HG02798 (cell line): ENCODE data around the gene THRA.

Experiments used
- ATAC-seq: cut with Tn5 transposase; IDR thresholded peaks from one replicate; pipeline ENCODE4 v1.9.1; 2021; ENCODE audit warnings: mild to moderate bottlenecking; ENCODE audit not compliant: unreplicated experiment, poor library complexity

THRA gene

DNA sequence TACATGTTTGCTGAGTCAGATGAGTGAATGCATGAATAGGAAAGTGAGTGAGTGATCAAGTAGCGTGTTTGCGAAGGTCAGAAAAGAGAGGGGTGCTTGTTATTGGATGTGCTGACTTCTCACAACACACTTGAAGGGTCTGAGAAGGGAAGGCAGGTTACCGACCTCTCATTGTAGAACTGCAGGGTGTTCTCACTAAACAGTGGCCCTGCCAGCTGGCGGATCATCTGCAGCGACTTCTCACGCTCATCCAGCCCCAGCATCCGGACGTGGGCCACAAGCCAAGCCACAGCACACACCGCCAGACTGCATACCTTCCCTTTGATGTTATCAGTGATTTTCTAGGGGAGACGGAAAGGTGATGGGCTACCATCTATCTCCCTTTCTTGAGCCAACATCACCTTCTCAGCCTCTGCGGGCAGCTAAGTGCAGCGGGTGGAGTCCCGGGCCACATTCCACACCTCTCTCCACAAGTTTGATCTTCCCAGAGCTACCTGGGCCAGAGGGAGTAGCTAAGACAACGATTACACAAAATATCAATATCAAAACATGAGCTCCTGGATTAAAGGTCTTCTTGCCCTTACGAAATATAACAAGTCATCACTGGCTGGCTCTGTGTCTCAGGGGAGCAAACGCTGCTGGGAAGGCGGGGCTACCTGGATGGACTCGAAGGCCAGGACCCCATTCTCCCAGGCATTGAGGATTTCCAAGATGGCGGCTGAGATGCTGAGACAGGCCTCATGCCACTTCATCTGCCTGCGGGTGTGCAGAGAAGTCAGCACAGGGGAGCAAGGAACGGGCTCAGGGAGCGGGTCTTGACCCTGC is 36.6 kb upstream of the THRA start:
- ATAC-seq, result no peak

DNA sequence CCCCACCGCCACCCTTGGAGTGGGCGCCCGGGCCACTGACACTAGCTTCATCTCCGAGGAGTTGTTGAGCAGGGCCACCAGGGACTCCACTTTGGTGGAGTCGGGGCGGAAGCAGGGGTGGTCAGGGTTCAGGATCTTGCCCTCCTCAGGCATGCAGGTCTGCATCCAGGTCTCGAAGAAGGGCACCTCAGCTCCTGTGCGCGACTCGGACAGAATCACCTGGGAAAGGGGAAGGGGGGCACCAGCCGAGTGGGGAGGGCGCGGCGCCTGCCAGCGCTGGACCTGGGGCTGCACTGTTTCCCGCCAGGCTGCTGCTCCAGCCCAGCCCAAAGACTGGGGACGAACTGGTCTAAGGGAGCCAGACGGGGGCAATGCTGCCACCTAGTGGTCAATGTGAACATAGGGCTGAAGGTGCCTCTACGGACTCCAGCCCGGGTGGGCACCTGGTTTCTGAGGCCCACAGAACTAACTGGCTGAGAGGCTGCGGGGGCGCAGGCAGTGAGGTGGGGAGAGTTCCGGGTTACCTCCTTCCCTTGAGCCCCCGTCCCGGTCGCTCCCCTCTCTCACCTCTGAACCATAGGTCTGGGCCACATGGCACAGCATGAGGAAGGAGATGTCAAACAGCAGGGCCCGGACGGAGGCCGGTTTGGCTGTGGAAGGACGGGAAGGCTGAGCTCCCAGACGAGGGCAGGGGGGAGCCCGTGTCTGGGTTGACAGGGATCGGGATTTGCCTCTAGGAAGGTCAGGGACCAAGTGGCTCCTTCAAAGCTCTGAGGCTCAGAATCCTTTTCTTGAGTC is 35.8 kb upstream of the THRA start:
- peak; percentile 57 for ATAC-seq

DNA sequence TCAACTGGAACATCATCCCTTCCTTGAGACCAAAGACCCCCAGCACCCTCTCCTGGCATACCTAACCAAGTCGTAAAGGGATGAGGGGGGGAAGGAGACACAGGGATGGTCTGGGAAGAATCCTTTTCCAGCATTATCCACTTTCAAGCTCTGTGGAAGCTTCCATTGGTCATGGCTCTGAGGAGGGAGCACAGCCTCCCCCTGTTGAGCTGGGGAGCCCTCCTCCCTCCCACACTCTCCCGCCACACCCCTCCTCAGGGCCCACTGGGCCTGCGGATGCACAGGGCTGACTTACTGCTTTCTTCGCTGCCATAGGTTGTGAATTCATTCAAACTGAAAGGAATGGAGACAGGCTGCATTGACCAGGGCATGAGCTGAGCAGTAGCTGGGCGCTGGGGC is 35.2 kb upstream of the THRA start:
- ATAC-seq, result no peak

DNA sequence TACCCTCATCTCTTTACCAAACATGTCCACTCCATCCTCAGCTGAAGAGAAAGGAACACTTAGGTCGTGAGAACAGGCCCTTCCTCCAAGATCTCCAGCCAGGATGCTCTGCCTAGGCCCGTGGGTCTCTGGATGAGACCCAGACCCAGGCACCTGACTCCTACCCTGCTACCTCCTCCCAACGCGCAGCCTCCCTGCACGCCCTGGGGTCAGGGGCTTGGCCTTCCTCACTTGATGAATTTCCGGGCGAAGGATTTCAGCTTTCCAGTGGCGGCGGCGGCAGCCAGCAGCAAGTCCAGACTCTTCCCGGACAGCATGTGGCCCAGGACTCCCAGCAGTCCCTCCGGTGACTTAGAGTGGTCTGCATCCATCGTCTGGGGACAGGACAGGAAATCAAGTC is 34.2 kb upstream of the THRA start:
- no peak for ATAC-seq

DNA sequence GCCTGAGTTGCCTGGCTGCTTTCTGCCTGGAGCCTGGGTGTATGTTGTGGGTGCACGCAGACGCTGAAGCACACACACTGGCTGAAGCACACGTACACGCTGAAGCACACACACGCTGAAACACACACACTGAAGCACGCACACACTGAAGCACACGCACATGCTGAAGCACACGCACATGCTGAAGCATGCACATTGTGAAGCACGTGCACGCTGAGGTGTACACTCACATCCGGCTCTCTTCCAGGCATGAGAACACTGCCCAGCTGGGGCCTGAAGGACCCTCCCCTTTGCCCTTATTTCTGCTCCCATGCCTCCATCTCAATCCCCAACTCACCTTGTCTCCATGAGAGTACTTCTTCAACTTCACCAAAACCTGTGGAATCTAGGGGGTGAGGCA is 31.1 kb upstream of the THRA start:
- ATAC-seq, result no peak

DNA sequence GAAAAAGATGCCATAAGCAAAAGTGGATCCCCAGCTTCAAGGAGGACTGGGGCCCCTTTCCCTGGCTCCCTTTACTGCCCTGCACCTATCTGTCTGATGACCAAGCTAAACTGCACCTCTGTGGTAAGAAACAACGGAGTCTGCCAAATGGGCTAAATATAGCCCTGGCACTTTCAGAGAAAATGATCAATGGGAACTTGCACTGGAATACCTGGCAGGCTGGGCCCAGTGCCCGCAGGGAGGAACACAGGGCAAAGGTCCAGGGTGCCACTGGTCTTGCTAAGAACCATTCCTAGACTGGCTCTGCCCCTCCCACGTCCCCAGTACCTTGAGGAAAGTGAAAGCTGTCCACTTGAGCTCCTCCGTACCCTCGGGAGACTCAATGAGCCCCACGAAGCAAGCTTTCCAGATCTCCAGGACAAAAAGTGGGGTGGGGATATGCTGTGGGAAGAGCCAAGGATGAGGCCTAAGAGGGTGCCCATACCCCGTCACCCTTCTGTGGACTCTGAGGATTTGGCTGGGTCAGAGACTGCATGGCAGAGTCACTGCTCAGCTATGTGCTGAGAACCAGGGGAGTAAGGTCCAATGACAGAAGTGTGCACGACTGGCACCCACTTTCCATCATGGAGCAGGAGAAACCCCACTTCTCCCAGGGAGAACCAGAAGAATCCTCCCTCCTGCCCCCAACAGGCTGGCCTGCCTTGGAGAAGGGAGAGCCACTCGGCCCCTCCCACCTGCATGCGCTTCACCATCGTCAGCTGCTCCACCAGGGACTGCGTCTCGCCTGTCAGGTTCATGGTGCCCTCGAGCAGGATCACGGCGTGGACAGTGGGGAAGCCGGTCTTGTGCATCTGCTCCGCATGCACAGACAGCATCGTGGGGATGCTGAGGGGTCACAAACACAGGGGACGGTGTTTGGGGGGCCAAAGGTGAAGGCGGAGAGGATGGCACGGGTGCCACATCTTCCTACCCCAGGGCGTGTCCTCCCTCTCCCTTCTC is 30.1 kb upstream of the THRA start:
- ATAC-seq, result no peak

DNA sequence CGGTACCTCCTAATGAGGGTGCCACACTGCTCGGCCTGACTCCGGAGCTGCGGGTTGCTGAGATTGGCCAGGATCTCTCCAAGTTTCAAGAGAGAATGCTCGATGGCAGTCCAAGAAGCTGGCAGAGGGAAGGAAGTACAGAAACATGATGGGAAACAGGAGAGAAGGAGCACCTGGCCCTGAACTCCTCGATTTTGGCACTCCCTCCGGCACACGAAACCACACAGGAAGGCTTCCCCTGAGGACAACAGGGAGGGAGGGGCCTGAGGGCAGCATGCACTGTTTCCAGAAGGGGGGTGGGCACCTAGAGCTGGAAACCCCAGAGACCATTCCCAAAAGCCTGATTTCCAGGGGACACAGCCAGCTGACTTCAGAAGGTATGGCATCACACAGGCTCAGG is 29.4 kb upstream of the THRA start:
- no peak for ATAC-seq

DNA sequence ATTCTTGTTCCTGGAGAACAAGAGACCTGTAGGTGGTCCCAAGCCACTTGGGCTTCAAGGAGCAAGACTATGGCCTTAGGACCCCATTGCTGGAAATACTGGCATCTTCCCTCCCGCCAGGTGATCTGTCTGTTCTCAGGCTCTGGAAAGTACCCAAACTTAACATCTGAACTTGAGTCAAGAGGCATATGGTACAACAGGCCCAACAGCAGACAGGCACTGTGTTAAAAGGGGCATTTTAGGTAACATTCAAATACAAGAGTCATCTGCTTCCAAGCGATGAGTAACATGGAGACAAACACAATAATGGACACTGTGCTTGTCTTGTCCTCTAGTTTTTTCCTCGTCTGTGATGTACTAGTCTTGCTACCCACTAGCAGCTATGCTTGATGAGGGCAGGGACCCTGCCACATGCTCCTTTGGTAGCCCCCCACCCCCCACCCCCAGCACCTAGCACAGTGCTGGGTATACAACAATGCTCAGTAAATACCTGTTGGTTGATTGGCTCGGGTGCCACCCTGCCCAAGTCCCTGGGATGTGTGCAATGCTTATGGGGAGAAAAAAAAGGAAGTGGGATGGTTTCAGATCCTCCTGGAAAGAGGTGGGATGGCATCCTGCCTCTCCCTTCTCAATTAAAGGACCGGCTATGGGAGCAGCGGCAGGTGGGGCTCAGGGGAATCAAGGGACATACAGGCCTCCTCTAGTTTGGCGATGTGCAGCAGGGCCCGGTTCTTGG is 28.2 kb upstream of the THRA start:
- no peak for ATAC-seq

DNA sequence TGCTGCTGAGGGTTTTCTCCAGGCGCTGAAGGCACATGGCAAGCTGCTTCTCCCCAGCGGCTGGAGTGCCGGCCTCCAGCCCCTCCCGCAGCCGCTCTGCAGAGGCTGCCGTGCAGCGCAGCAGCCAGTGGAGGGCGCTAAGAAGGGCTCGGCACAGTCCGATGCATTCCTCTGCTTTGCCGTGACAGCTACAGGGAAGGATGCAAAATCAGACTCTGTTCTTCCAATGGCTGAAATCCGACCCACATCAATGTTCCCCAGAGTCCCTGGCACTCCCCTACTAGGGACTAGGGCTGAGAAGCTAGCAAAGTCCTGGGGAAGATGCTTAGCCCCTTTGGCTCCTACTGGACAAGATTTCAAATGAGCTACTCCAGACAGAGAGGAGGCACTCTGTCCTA is 27.6 kb upstream of the THRA start:
- ATAC-seq, result no peak

DNA sequence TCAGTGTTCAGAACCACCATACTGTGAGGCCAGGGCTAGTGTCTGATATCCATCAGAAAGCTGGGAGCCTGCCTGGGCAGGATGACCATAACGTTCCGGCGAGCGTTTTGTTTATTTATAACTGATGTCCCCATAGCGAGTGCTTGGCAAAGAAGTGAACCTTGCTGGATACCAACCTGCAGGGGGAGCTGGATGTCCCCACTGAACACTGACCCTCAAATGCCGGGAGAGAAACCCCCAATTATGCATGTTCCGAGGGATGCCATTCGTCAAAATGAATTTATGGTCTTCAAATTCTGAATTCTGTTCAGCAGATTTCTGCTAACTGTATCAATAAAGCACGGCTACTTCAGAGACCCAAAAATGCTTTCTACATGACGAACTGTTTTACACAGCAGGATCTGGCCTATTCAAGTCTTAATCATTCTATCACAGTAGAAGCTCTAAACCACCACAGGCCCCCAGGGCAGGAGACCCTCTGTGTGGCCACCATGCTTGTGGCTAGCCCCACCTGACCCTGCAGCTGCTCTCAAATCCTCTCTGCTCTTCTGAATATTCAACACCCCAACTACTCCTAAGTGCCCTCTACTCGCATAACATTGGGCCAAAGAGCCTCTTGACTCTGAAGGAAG is 23.8 kb upstream of the THRA start:
- ATAC-seq, result no peak

DNA sequence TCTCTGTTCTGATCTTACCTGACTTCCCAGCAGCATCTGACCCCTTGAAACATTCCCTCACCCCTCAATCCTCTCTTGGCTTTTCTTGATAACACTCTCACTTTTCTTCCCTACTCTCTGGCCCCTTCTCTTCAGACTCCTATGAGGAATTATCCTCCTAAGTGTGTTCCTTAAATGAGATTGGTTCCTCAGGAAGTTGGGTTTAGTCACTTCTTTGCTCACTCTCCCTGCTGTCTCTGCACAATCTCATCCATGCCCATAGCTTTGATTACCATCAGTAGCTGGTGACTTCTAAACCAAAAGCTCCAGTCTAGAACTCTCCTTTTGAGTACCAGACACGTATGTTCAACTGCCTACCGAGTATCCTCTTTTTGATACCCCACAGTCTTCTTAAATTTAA is 21.6 kb upstream of the THRA start:
- ATAC-seq, result no peak

DNA sequence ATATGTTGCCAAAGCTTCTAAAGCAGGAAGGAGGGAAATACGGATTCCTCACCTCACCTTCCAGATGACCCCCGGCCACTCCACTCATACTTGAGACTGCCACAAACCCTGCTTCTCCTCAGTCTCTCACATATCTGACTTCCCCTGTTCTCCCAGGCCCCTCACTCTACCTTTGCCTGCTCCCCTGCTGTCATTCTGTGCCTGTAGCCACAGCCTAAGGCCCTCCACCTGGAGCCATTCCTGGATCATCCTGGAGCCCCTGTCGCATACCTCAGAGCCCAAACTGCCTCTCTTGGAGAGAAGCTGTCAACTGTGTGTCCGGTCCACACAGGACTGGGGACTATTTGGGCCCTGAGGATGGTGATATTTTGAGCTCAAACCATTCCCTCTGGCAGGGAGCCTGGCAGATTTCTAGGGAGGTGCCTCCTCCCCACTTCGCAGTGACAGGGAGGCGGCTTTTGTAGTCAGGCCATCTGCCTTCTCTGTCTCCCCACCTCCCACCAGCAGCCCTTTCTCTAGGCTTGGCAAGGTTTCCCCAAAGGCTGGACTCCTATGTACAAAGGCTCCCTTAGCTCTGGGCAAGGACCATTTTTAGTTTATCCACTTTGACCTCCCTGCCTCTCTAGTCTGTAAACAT is 6.3 kb upstream of the THRA start:
- no peak for ATAC-seq

DNA sequence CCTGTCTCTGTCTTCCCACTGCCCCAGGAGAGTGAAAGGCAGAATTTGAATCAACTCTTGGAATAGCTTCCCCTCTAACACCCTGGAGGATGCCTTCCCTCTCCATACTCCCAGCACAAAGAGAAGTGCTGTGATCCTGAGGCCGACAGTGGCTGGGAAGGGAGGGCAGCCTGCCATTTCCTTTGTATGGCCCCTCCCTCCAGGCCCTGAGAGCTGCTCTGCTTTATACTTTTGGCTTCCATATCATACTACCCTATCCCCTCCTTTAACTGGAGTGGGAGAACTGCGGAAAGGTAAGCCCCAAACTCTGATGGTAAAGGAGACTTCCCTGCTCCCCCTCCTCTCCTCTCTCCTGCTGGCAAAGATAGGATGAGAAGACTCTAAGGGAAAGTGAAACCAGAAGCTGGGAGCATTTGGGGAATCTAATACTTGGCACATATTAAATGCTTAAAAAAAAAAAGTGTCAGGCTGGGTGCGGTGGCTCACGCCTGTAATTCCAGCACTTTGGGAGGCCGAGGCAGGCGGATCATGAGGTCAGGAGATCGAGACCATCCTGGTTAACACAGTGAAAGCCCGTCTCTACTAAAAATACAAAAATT is 4.5 kb upstream of the THRA start:
- ATAC-seq, result no peak

DNA sequence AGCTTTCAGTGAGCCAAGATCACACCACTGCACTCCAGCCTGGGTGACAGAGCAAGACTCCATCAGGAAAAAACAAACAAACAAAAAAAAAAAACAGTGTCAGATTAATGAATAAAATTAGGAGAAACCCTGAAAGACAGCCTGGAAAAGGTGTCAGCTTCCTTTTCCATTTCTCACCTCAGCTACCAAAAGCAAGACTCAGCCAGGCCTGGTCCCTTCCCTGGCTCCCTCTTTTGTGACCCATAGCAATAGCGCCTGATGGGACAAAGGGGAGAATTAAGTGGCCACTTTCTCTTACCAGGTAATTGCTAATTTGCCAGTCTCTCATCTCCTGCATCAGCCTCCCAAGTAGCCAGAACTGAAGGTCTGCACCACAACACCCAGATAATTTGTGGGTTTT is 3.9 kb upstream of the THRA start:
- no peak for ATAC-seq

DNA sequence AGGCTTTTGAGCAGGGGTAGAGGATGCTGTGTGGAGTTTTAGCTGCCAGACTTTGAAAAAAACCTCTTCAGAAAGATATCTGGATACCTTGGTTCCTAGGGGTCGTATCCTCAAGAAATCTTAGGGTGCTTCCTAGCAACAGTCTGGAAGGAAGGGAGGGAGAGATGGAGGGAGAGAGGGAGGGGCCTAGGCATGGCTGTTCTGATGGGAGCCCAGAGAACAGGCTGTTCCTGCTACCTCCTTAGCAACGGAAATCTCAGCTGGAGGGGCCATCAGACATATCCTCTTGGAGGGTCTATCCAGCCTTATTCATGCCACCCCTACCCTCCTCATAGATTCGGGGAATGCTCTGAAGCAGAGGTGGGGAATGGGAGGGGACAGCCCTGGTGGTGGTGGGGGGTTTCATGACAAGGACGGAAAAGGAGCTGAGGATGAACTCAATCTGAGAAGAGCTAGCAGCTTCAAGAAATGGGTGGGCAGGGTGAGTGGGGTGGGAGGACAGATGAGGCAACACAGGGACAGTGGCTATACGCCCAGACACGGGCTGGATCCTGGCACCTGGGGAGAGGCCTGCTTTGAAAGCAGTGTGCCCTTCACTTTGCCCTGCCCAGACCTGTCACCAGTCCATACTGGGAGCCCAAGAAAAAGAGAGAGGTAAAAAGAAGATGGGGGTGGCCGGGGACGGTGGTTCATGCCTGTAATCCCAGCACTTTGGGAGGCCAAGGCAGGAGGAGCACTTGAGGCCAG is 2.9 kb upstream of the THRA start:
- ATAC-seq, result no peak

DNA sequence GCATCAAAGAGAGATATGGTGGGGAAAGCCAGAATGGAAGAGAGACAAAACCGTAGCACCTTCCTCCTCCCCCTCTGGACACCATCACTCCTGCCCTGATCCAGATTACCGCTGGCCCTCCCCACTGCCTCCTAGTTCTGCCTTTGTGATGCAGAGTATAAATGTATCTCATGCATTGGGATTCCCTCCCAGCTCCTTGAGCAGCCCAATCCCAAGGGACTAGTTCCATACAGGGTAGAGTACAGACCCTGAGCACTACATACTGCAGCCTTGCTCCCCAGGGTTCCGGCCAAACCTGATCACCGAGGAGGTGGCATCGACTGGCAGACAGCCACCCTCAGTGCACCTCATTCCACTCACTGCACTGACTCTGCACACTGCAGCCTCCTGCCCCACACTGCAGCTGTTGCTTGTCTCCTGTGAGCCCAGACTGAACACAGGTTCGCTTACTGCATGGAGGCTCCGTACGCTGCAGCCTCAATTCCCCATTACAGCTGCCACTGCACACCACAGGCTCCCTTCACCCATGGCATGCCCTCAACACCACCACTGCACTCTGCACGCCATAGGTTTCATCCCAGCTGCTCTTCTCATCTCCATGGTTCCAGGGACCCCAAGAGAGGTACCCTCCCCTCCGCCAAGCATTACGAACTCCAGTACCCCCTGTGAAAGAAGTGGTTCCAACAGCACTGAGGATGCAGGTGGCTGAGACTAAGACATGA is 1.7 kb upstream of the THRA start:
- no peak for ATAC-seq

DNA sequence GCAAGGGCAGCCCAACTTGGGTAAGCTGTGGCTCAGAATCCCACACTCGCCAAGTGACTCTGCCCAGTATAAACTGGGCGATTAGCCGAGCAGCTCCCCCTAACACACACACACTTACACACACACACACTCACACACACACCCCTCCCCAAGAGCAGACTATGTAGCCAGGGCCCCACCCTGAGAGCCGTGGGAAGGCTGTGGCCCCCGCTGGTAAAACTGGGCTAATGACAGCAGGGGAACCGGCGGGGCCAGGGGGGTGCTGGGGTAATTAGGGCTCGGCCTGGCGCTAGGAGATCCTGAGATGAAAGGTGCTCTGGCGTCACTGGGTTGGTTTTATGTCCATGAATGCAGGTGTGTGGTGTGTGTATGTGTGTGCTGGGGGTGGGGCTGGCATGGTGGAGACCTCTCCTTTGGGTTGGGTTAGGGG is 1.1 kb upstream of the THRA start:
- no peak for ATAC-seq
